ENCODE measurements around the gene HBZ.
"Not testable (repeated sequence)": the region's sequence is repeated elsewhere in the genome, so short reads cannot be mapped to it uniquely, and the experiment has no call there.

The HBZ gene

DNA sequence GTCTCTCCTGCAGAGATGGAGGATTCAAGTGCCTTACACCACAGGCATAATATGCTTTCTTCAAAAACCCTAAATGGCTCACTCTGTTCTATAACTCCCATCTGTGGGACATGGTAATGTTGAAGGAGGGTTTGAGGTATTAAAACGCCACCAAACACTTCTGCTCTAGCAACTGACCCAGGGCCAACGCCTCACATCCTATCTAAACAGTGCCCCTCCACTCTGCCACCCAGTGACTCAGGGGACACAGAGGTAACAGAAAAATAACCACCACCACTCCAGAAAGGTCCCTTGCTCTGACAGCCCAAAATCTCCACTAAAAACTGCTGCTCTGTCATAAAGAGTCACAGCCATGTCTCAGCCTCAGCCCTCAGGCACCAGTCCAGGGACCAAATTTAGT is 31.7 kb upstream of the HBZ start:
- no peak overlapping the region for H3K4me3 Mint-ChIP-seq

DNA sequence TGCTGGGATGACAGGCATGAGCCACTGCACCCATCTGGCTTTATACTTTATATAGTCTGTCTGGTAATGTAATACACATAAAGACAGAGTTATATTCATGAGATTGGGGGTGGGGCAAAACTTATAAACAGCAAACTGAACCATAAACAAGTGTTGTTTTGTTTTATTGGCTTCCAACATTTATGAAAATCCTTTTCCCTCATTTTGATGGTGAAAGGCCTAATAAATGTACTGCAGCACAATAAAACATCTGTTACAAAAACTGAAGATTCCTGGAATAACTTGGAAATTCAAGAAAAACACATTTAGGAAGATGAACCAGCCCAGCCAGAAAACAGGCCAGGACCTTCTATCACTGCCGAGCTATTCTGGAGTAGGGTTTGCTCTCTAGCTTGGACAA is 30.1 kb upstream of the HBZ start:
- Mint-ChIP-seq H3K4me3 (no peak overlapping the region), H3K36me3 (ENCODE audit: insufficient read depth) (peaks cover 13% of the 10 kb centered on the region), H3K27me3 (no peaks in the 10 kb centered on the region), H3K27ac (peak overlapping the region; percentile 93 to 94), H3K9me3 (no peaks in the 10 kb centered on the region), H3K4me1 (ENCODE audit: low read depth in 2 of 2) (peaks cover 22 to 26% of the 10 kb centered on the region in 2 donors)
- DNase-seq (no peak), ATAC-seq (replicated peaks) (no peak)

More for the DNA sequence above, 31.7 kb upstream of the HBZ start:
- Mint-ChIP-seq H3K27ac (peak overlapping the region in 1 of 2 donors; percentile 22), H3K36me3 (ENCODE audit: insufficient read depth) (peaks cover 18% of the 10 kb centered on the region), H3K27me3 (no peaks in the 10 kb centered on the region), H3K4me1 (ENCODE audit: low read depth in 2 of 2) (peaks cover 20 to 24% of the 10 kb centered on the region in 2 donors), H3K9me3 (no peaks in the 10 kb centered on the region)
- ATAC-seq (replicated peaks) (no peak), DNase-seq (no peak)

DNA sequence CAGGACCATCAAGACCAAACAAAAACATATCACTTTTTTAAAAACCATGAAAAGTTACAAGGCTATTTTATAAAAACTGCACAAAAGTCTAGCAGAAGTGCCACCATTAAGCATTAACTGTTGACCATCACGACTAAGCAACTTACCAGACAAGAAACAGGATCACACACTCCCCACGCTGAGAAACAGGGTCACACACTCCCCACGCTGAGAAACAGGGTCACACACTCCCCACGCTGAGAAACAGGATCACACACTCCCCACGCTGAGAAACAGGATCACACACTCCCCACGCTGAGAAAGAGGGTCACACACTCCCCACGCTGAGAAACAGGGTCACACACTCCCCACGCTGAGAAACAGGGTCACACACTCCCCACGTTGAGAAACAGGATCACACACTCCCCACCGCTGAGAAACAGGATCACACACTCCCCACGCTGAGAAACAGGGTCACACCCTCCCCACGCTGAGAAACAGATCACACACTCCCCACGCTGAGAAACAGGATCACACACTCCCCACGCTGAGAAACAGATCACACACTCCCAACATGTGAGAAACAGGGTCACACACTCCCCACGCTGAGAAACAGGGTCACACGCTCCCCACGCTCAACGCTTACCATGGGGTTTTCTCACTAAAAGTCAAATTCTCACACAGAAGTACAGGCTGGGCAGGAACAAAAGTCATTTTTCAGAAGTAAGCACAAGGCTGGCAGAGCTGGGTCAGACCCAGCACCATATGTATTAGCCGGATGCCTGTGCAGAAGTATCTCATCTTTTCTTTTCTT is 28.7 kb upstream of the HBZ start:
- ATAC-seq (replicated peaks) = peak; percentile 91
- not testable (repeated sequence) for H3K36me3 Mint-ChIP-seq (ENCODE audit: insufficient read depth); H3K9me3 Mint-ChIP-seq; H3K27me3 Mint-ChIP-seq
- H3K27ac Mint-ChIP-seq = peak overlapping the region; percentile 93 to 94
- peaks cover 22 to 23% of the 10 kb centered on the region in 2 donors for H3K4me1 Mint-ChIP-seq (ENCODE audit: low read depth in 2 of 2)
- DNase-seq = peak; percentile 9 to 18 (median 15)
- peak overlapping the region; percentile 59 to 67 for H3K4me3 Mint-ChIP-seq

DNA sequence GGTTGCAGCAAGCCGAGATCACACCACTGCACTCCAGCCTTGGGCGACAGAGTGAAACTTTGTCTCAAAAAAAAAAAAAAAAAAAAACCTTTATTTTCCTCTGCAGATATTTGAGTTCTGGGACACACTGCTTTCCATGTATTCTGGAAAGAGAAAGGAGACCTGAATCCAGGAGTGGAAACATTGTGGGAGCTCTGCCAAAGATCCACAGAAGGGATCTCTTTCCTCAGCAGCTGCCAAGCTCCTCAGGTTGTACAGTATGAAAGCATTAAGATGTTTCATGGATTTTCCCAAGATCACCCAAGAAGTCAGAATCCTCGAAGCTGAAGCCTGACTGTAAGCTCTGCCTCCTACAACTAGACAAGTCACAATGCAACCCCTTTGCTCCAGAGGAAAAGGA is 27.4 kb upstream of the HBZ start:
- ATAC-seq (replicated peaks) (no peak), DNase-seq (no peak)
- H3K9me3 Mint-ChIP-seq = no peaks in the 10 kb centered on the region
- peaks cover 8% of the 10 kb centered on the region for H3K36me3 Mint-ChIP-seq (ENCODE audit: insufficient read depth)
- peaks cover 32 to 34% of the 10 kb centered on the region in 2 donors for H3K4me1 Mint-ChIP-seq (ENCODE audit: low read depth in 2 of 2)
- H3K27ac Mint-ChIP-seq = peak overlapping the region; percentile 93 to 94
- H3K27me3 Mint-ChIP-seq = no peaks in the 10 kb centered on the region
- no peak overlapping the region for H3K4me3 Mint-ChIP-seq

DNA sequence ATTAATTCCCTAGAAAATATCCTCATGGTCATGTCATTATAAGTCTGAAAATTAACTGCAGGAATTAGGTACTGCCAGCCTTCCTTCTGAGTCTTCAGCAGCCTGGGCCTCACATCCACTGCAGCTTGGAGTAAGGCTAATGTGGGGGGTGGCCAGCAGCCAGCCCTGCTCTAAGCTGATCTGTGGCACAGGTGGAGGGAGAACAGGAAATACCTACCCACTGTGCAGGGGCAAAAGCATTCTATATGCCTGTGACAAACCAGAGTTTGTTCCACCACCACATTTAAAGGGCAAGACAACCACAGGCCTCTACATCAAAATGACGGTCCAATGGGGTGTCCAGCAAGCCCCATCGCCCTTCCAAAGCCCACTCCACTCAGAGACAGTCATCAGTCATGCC is 23.4 kb upstream of the HBZ start:
- H3K4me1 Mint-ChIP-seq (ENCODE audit: low read depth in 2 of 2) = peaks cover 22 to 27% of the 10 kb centered on the region in 2 donors
- peak overlapping the region; percentile 71 to 81 for H3K27ac Mint-ChIP-seq
- no peak overlapping the region for H3K4me3 Mint-ChIP-seq
- H3K27me3 Mint-ChIP-seq = no peaks in the 10 kb centered on the region
- H3K9me3 Mint-ChIP-seq = no peaks in the 10 kb centered on the region
- ATAC-seq (replicated peaks) (peak; percentile 54), DNase-seq (no peak)
- H3K36me3 Mint-ChIP-seq (ENCODE audit: insufficient read depth) = peaks cover 4% of the 10 kb centered on the region

DNA sequence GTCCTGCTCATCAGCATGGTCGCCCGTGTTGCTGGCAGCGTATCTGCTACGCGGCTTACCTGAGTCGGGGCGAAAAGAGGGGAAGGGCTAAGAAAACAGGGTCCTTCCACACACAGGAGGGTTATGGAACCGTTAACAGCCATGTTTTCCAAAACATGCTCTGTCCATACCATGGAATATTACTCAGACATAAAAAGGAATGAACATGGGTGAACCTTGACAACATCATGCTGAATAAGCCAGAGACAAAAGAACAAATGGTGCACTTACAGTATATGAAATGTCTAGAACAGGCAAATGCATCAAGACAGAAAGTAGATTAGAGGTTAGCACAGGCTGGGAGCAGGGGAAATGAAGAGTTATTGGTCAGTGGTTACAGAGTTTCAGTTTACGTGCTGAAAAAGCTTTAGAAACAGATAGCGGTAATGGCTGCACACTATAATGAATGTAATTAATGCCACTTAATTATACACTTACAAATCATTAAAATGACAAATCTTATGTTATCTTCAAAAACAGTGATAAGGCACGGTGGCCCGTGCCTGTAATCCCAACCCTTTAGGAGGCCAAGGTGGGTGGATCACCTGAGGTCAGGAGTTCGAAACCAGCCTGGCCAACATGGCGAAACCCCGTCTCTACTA is 21.8 kb upstream of the HBZ start:
- Mint-ChIP-seq H3K36me3 (ENCODE audit: insufficient read depth) (peaks cover 3% of the 10 kb centered on the region), H3K4me1 (ENCODE audit: low read depth in 2 of 2) (peaks cover 19 to 21% of the 10 kb centered on the region in 2 donors), H3K4me3 (no peak overlapping the region), H3K9me3 (no peaks in the 10 kb centered on the region), H3K27me3 (no peaks in the 10 kb centered on the region), H3K27ac (peak overlapping the region in 1 of 2 donors; percentile 81)
- ATAC-seq (replicated peaks) = no peak
- no peak for DNase-seq

DNA sequence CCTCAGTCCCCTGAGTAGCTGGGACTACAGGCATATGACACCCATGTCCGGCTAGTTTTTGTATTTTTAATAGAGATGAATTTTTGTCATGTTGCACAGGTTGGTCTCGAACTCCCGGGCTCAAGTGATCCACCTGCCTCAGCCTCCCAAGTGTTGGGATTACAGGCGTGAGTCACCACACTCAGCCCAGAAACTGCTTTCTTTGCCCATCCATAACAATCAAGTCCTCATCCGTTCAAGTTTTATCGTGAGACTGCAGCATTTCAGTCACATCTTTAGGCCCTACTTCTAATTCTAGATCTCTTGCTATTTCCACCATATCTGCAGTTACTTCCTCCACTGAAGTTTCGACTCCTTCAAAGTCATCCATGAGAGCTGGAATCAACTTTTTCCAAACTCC is 20.3 kb upstream of the HBZ start:
- no peaks in the 10 kb centered on the region for H3K9me3 Mint-ChIP-seq
- no peak for ATAC-seq (replicated peaks)
- DNase-seq = no peak
- no peak overlapping the region for H3K27ac Mint-ChIP-seq
- H3K27me3 Mint-ChIP-seq = no peaks in the 10 kb centered on the region
- H3K36me3 Mint-ChIP-seq (ENCODE audit: insufficient read depth) = peaks cover 3% of the 10 kb centered on the region
- no peak overlapping the region for H3K4me3 Mint-ChIP-seq
- peaks cover 18 to 23% of the 10 kb centered on the region in 2 donors for H3K4me1 Mint-ChIP-seq (ENCODE audit: low read depth in 2 of 2)

DNA sequence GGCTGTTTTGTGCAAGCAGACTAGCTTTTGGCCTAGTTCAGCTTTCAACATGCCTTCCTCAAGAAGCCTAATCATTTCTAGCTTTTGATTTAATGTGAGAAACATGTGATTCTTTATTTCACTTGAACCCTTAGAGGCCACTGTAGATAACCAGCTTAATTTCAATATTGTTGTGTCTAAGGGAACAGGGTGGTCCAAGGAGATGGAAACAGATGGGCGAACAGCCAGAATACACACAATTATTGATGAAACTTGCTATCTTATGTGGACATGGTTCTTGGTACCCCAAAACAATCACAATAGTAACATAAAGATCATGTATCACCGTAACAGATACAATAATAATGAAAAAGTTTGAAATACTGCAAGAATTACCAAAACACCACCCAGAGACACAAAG is 18.7 kb upstream of the HBZ start:
- H3K36me3 Mint-ChIP-seq (ENCODE audit: insufficient read depth) = peaks cover 7% of the 10 kb centered on the region
- no peaks in the 10 kb centered on the region for H3K9me3 Mint-ChIP-seq
- no peak overlapping the region for H3K27ac Mint-ChIP-seq
- H3K4me1 Mint-ChIP-seq (ENCODE audit: low read depth in 2 of 2) = peaks cover 21 to 26% of the 10 kb centered on the region in 2 donors
- ATAC-seq (replicated peaks) (no peak), DNase-seq (no peak)
- no peaks in the 10 kb centered on the region for H3K27me3 Mint-ChIP-seq
- H3K4me3 Mint-ChIP-seq = no peak overlapping the region

DNA sequence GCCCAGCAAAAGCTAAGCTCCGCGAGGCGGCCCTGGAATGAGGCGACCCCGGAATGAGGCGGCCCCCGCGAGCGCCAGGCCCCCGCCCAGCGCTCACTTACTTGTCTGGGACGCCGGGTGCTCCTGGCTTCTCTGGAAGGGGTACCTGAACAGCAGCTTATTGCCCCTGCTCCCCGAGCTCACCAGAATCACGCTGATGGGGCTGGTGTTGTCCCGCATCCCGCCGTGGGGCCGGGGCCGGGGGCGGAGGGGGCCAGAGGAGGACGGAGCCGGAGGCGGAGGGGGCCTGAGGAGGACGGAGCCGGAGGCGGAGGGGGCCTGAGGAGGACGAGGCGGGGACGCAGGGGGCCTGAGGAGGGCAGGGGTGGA is 14.4 kb upstream of the HBZ start:
- peak overlapping the region; percentile 89 to 92 for H3K4me3 Mint-ChIP-seq
- peak overlapping the region; percentile 54 to 95 for H3K27ac Mint-ChIP-seq
- H3K36me3 Mint-ChIP-seq (ENCODE audit: insufficient read depth) = peaks cover 17% of the 10 kb centered on the region
- H3K27me3 Mint-ChIP-seq = peaks cover 0 to 3% of the 10 kb centered on the region in 2 donors
- no peaks in the 10 kb centered on the region for H3K9me3 Mint-ChIP-seq
- peaks cover 10 to 17% of the 10 kb centered on the region in 2 donors for H3K4me1 Mint-ChIP-seq (ENCODE audit: low read depth in 2 of 2)
- ATAC-seq (replicated peaks) = peak; percentile 28
- DNase-seq = peak in 2 of 3 experiments; percentile 17 to 36

DNA sequence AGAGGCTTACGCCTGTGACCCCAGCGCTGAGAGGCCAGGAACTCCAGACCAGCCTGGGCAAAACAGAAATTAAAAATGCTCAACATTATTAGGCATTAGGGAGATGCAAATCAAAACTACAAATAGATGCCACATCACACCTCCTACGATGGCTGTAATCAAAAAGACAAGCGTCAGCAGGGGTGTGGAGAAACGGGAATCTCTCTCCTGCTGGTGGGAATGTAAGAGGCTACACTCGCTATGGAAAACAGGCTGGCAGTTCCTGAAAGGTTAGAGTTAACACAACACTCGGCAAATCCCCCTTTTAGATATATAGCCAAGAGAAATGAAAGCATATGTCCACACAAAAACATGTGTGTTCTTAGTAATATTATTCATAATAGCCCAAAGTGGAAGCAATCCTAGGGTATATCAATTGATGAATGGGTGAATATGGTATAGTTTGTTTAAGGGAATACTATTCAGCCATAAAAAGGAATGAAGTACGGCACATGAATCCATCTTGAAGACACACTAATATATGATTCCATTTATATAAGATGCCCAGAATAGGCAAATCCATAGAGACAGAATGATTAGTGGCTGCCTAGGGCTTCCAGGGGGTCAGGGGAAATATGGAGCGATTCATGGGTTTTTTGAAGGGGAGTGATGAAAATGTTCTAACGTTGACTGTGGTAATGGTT is 12.1 kb upstream of the HBZ start:
- Mint-ChIP-seq H3K9me3 (no peaks in the 10 kb centered on the region), H3K27me3 (peaks cover 13 to 22% of the 10 kb centered on the region in 2 donors), H3K4me3 (peak overlapping the region in 1 of 2 donors; percentile 67), H3K36me3 (ENCODE audit: insufficient read depth) (peaks cover 17% of the 10 kb centered on the region), H3K4me1 (ENCODE audit: low read depth in 2 of 2) (peaks cover 9 to 16% of the 10 kb centered on the region in 2 donors), H3K27ac (peak overlapping the region in 1 of 2 donors; percentile 41)
- ATAC-seq (replicated peaks) = no peak
- DNase-seq = no peak

DNA sequence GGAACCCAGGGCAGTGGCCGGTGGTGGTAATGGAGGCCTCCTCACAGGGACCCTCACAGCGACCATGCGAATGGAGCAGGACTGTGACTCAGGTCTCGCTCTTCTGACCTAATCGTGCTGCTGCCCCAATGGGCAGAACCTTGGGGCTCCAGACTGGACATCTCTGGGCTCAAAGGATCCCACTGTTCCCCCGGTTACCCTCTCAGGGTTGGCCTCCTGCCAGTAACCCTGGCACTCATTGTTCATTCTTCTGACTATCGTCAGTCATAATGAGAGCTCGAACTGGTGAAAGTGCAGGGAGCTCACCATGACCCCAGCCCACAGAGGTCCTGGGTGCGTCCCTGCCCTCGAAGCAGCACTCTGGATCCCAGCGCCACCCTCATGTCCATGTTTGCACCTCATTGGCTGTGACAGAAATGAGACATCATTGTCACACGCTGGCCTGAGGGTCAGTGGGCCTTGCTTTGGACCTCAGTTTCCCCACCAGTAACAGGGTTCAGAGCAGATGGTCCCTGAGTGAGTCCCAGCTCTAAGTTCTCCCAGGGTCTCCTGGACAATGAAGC is 10.0 kb upstream of the HBZ start:
- Mint-ChIP-seq H3K4me3 (no peak overlapping the region), H3K9me3 (no peaks in the 10 kb centered on the region), H3K27me3 (peaks cover 13 to 24% of the 10 kb centered on the region in 2 donors), H3K4me1 (ENCODE audit: low read depth in 2 of 2) (peaks cover 6 to 10% of the 10 kb centered on the region in 2 donors), H3K27ac (no peak overlapping the region), H3K36me3 (ENCODE audit: insufficient read depth) (peaks cover 17% of the 10 kb centered on the region)
- ATAC-seq (replicated peaks) (no peak), DNase-seq (no peak)

DNA sequence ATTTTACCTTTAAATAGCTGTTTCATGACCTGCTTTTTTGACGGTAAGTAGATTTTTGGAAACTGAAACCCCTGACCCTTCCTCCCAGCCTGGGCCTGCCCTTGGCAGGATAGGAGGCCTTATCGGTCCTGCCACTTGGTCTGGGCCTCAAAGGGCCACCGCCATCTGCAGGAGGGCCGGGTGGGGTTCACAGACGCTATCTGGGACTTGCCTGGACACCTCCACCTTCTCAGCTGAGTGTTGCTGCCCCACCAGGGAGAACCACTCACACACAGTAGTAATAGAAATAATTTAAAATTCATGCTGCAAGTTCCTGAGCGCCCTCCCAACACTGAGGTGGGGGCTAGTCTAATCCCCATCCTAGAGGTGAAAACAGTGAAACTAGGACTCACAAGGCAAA is 9.4 kb upstream of the HBZ start:
- Mint-ChIP-seq H3K9me3 (no peaks in the 10 kb centered on the region), H3K27me3 (peaks cover 13 to 24% of the 10 kb centered on the region in 2 donors), H3K36me3 (ENCODE audit: insufficient read depth) (peaks cover 17% of the 10 kb centered on the region), H3K4me3 (no peak overlapping the region), H3K27ac (no peak overlapping the region), H3K4me1 (ENCODE audit: low read depth in 2 of 2) (peaks cover 4 to 10% of the 10 kb centered on the region in 2 donors)
- no peak for ATAC-seq (replicated peaks)
- no peak for DNase-seq

DNA sequence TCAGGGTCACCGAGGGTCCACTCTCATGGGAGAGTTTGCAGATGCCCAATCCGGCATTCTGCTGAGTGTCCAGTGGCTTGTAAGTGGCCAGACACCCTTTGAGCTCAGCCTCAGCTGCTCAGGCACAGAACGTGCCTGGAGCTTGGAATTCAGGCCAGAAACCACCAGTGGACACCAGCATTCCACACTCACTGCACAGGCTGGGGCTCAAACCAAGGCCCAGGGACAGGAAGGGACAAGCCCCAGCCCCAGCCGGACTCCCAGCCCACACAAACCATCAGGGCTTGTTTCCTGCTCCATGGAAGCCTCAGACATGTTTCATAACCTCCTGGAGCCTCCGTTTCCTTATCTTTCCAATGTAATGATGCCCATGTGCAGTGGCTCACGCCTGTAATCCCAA is 9.0 kb upstream of the HBZ start:
- peaks cover 13 to 26% of the 10 kb centered on the region in 2 donors for H3K27me3 Mint-ChIP-seq
- H3K9me3 Mint-ChIP-seq = no peaks in the 10 kb centered on the region
- H3K4me1 Mint-ChIP-seq (ENCODE audit: low read depth in 2 of 2) = peaks cover 4 to 10% of the 10 kb centered on the region in 2 donors
- peaks cover 15% of the 10 kb centered on the region for H3K36me3 Mint-ChIP-seq (ENCODE audit: insufficient read depth)
- no peak for DNase-seq
- H3K27ac Mint-ChIP-seq = no peak overlapping the region
- H3K4me3 Mint-ChIP-seq = no peak overlapping the region
- ATAC-seq (replicated peaks) = no peak

Measured in effector memory CD8-positive, alpha-beta T cell (primary cell).